ENCODE data around the gene TSFM.

Gene TSFM

GRCh38 chr12:57771873-57772428, 10.6 kb upstream of the TSFM start, which contains the start of gene METTL1 (continued):
- TF ChIP-seq ZNF221 (tag by site-specific recombination; IDR thresholded peaks at IDR 0.05; ENCODE audit: borderline replicate concordance) (no peak), KLF1 (tag by site-specific recombination; IDR thresholded peaks at IDR 0.05) (peak; percentile 58), ZFP37 (tag by site-specific recombination; IDR thresholded peaks at IDR 0.05) (peak; percentile 74), ZNF416 (tag by site-specific recombination; IDR thresholded peaks at IDR 0.05) (no peak), ZNF791 (tag by site-specific recombination; IDR thresholded peaks at IDR 0.05) (no peak), ZNF510 (tag by site-specific recombination; IDR thresholded peaks at IDR 0.05; ENCODE audit: insufficient replicate concordance) (no peak), ZNF394 (tag by site-specific recombination; IDR thresholded peaks at IDR 0.05; ENCODE audit: borderline replicate concordance) (peak; percentile 79; the same call in 1 of the 2 replicates), ZNF837 (tag by site-specific recombination; IDR thresholded peaks at IDR 0.05) (no peak), ZNF24 (tag by site-specific recombination; IDR thresholded peaks at IDR 0.05) (peak; percentile 92; the same call in 1 of the 2 replicates), KLF17 (tag by site-specific recombination; IDR thresholded peaks at IDR 0.05) (peak; percentile 93), ZNF157 (tag by site-specific recombination; IDR thresholded peaks at IDR 0.05) (no peak), KLF8 (tag by site-specific recombination; IDR thresholded peaks at IDR 0.05) (peak; percentile 89), ZNF148 (tag by site-specific recombination; IDR thresholded peaks at IDR 0.05; ENCODE audit: borderline replicate concordance) (no peak), ZNF350 (tag by site-specific recombination; IDR thresholded peaks at IDR 0.05) (no peak), ZBTB7A (tag by site-specific recombination; IDR thresholded peaks at IDR 0.05; ENCODE audit: low read depth) (no peak), INSM2 (tag by site-specific recombination; IDR thresholded peaks at IDR 0.05) (peak; percentile 81), ZNF600 (tag by site-specific recombination; IDR thresholded peaks at IDR 0.05) (peak; percentile 99), ZNF654 (tag by site-specific recombination; IDR thresholded peaks at IDR 0.05; ENCODE audit: low read depth) (no peak), HOXC10 (CRISPR knock-in tag; IDR thresholded peaks at IDR 0.05) (no peak), ZNF747 (tag by site-specific recombination; IDR thresholded peaks at IDR 0.05) (no peak), TSHZ1 (tag by site-specific recombination; IDR thresholded peaks at IDR 0.05; ENCODE audit: borderline replicate concordance) (no peak), ZNF223 (tag by site-specific recombination; IDR thresholded peaks at IDR 0.05) (no peak), ZNF423 (tag by site-specific recombination; IDR thresholded peaks at IDR 0.05) (peak; percentile 8; the same call in 1 of the 2 replicates), ZNF692 (tag by site-specific recombination; IDR thresholded peaks at IDR 0.05) (peak; percentile 94), ZNF114 (tag by site-specific recombination; IDR thresholded peaks at IDR 0.05) (no peak), YY1 (tag by site-specific recombination; IDR thresholded peaks at IDR 0.05) (peak; percentile 96), ZNF366 (tag by site-specific recombination; conservative IDR thresholded peaks at IDR 0.05) (peak; percentile 52; the same call in 1 of the 2 replicates), ZNF670 (tag by site-specific recombination; IDR thresholded peaks at IDR 0.05; ENCODE audit: low read depth) (no peak), ZBTB1 (tag by site-specific recombination; IDR thresholded peaks at IDR 0.05) (no peak)

Data from HEK293 (cell line).